ENCODE measurements around the gene SRRM2.

GRCh38 chr16:2706085-2706484 is 46.4 kb upstream of the SRRM2 start:
- TF ChIP-seq, protein P1, sequence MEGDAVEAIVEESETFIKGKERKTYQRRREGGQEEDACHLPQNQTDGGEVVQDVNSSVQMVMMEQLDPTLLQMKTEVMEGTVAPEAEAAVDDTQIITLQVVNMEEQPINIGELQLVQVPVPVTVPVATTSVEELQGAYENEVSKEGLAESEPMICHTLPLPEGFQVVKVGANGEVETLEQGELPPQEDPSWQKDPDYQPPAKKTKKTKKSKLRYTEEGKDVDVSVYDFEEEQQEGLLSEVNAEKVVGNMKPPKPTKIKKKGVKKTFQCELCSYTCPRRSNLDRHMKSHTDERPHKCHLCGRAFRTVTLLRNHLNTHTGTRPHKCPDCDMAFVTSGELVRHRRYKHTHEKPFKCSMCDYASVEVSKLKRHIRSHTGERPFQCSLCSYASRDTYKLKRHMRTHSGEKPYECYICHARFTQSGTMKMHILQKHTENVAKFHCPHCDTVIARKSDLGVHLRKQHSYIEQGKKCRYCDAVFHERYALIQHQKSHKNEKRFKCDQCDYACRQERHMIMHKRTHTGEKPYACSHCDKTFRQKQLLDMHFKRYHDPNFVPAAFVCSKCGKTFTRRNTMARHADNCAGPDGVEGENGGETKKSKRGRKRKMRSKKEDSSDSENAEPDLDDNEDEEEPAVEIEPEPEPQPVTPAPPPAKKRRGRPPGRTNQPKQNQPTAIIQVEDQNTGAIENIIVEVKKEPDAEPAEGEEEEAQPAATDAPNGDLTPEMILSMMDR (IDR thresholded peaks at IDR 0.05) = no peak
- TF ChIP-seq POLR2A (IDR thresholded peaks at IDR 0.05) (no peak), EP300 (IDR thresholded peaks at IDR 0.05) (no peak)

Measured in stomach (tissue), 4 donors.